ENCODE data around the gene NPM3. TPM values are rescaled to one million over a fixed set of nuclear protein-coding genes. Genes with fewer than 3 reads are reported as not detected.

The NPM3 gene
- total and polyA plus RNA-seq, 12 donors: 14.7 to 51.5 (median 31.0) TPM

DNA sequence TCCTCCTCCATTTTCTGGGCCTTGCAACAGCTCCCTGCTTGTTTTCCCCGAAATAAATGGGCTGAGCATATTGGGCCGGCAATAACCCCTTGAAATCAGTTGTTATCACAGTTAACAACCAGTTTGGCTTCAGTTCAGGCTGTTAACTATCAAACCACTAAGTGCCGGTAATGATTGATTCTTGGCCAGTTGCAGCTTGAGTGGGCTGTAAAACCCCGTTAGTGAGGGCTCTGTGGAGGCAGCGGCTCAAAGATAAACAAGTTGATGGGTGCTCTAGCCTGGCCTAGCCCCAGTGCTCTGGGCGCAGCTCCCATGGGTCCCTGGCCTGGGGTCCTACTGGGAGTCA, 15.7 kb downstream of the NPM3 start:
- 64 to 89% (median 69%) methylated on average over 6 of the region's 6 CpGs for WGBS, 4 donors
- Histone ChIP-seq H3K9me3 (replicated peaks in 1 of 3) (no peaks in the 10 kb centered on the region), H3K27me3 (peaks cover 24% of the 10 kb centered on the region), H3K36me3 (replicated peaks in 1 of 2) (no peaks in the 10 kb centered on the region), H3K27ac (no peak overlapping the region), H3K4me3 (no peak overlapping the region), H3K4me1 (replicated peaks in 1 of 2) (no peaks in the 10 kb centered on the region)
- intact Hi-C loops (cut with DNase I): no loop called here
- no peak for TF ChIP-seq POLR2A (IDR thresholded peaks at IDR 0.05)
- TF ChIP-seq, protein P1, sequence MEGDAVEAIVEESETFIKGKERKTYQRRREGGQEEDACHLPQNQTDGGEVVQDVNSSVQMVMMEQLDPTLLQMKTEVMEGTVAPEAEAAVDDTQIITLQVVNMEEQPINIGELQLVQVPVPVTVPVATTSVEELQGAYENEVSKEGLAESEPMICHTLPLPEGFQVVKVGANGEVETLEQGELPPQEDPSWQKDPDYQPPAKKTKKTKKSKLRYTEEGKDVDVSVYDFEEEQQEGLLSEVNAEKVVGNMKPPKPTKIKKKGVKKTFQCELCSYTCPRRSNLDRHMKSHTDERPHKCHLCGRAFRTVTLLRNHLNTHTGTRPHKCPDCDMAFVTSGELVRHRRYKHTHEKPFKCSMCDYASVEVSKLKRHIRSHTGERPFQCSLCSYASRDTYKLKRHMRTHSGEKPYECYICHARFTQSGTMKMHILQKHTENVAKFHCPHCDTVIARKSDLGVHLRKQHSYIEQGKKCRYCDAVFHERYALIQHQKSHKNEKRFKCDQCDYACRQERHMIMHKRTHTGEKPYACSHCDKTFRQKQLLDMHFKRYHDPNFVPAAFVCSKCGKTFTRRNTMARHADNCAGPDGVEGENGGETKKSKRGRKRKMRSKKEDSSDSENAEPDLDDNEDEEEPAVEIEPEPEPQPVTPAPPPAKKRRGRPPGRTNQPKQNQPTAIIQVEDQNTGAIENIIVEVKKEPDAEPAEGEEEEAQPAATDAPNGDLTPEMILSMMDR (IDR thresholded peaks at IDR 0.05): no peak
- DNase-seq: no peak

DNA sequence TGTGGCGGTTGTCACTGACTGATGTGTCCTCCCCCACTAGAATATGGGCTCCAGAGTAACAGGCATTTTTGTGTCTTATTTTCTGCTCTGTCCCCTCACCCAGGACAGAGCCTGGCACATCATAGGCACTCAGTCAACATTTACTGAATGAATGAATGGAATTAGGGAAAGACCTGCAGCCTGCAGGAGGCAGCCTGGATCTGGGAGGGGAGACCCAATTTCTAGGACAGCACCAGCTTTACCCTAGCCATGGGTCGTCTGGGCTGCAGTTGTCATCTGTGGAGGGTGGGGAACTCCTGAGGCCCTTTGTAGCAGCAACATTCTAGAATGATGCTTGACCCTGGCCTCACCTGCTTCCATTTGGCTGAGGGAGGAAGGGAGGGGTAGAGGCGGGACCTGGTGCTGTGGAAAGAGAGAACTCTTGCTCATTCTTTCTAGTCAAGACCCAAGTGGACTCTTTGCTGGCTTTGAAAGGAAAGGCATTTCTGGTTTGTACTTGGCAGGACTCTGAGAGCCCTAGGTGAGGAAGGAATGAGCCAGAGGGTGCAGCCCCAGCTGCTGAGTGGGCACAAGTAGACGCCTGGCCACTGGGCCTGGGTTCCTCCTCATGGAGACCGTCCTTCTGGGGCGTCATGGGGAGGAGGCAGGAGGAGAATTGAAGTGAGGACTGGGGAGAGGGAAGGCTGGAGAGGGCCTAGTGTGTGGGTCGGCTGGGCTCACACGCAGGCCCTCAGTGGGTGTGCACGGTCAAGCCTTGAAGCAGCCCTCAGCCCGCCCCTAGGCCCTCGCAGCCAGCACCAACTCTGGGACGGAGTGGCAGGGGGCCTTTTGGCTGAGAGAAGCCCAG, 16.3 kb downstream of the NPM3 start:
- H3K36me3 ChIP-seq (replicated peaks in 1 of 2): no peaks in the 10 kb centered on the region
- 74 to 78% (median 76%) methylated on average over 9 to 12 of the region's 12 CpGs for WGBS, 4 donors
- TF ChIP-seq, protein P1 (IDR thresholded peaks at IDR 0.05): no peak
- no peak for TF ChIP-seq POLR2A (IDR thresholded peaks at IDR 0.05)
- DNase-seq: no peak
- H3K27me3 ChIP-seq: peaks cover 18% of the 10 kb centered on the region
- H3K27ac ChIP-seq: no peak overlapping the region
- H3K4me1 ChIP-seq (replicated peaks in 1 of 2): no peaks in the 10 kb centered on the region
- H3K9me3 ChIP-seq (replicated peaks in 1 of 3): no peaks in the 10 kb centered on the region
- intact Hi-C loops (cut with DNase I): no loop called here
- no peak overlapping the region for H3K4me3 ChIP-seq

DNA sequence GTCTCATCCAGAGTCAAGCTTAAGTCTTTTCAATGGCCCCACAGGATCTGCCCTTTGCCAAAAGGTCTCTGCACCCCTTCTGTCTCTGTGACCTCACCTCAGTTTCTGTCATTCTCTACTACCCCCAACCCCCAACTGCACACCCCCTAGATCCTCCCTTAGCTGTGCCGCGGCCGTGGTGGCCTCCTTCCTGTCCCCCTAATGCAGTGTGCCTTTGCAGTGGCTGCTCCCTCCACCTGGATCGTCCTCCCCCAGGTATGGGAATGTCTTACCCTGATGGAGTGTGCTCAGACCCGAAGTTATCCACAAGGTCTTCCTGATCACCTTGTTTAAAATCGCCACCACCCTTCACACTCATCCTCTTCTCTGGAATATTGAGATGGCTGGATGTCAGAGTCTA, 16.9 kb downstream of the NPM3 start:
- no peak for DNase-seq
- peaks cover 11% of the 10 kb centered on the region for H3K27me3 ChIP-seq
- 69 to 86% (median 79%) methylated on average over 6 of the region's 6 CpGs for WGBS, 4 donors

DNA sequence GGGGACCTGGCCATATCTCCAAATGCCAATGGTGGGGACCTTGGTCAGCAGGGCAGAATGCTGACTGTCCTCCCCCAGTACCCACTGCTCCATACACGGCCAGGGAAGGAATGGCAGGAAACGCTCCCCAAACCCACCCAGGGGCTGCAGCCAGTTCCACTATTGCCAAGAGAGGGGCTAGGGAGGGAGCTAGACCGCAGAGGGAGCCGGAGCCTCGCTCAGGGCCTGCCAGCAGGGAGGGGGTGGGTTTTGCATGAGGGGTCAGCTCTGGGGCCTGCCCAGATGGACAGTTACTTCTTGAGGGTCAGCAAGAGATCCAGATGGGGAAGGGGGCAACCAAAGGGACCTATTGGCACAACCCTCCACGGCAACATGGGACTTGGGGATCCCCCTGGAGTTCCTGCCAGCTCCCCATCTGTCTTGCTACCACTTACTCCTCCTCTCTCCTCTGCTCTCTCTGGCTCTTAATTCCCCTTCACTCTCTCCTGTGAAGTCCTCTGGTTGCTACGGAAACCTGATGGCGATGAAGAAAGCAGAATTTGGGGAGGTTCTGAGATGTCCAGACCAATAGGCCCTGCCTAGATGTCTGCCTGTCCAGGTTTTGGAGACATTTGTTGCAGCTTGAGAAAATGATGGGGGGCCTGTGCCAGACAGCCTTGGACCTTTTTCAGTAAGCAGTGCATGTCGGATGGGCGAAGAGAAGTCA, 20.0 kb downstream of the NPM3 start:
- WGBS, 4 donors: 77 to 86% (median 82%) methylated on average over 9 to 10 of the region's 10 CpGs
- intact Hi-C loops (cut with DNase I): no loop called here
- Histone ChIP-seq H3K4me1 (replicated peaks in 1 of 2) (no peaks in the 10 kb centered on the region), H3K27me3 (no peaks in the 10 kb centered on the region), H3K27ac (no peak overlapping the region), H3K4me3 (no peak overlapping the region), H3K9me3 (replicated peaks in 1 of 3) (no peaks in the 10 kb centered on the region), H3K36me3 (replicated peaks in 1 of 2) (no peaks in the 10 kb centered on the region)
- TF ChIP-seq POLR2A (IDR thresholded peaks at IDR 0.05): no peak
- TF ChIP-seq, protein P1 (IDR thresholded peaks at IDR 0.05): no peak
- no peak for DNase-seq

More for the DNA sequence above, 16.9 kb downstream of the NPM3 start:
- H3K9me3 ChIP-seq (replicated peaks in 1 of 3): no peaks in the 10 kb centered on the region
- H3K4me3 ChIP-seq: no peak overlapping the region
- intact Hi-C loops (cut with DNase I): no loop called here
- H3K36me3 ChIP-seq (replicated peaks in 1 of 2): no peaks in the 10 kb centered on the region
- H3K4me1 ChIP-seq (replicated peaks in 1 of 2): no peaks in the 10 kb centered on the region
- no peak overlapping the region for H3K27ac ChIP-seq
- TF ChIP-seq POLR2A (IDR thresholded peaks at IDR 0.05): no peak
